Caco-2 (cell line): ENCODE results near the gene GRK5. TPM values are rescaled to one million over a fixed set of nuclear protein-coding genes. Genes with fewer than 3 reads are reported as not detected.

Source experiments
- BruUV-seq: library from RNA; stranded (reverse); fragments of 400-500 nt; replicated peaks from 2 replicates; lab custom pipeline; 2021; lab: Mats Ljungman, UMichigan
- CTCF ChIA-PET: fragments of 300-600 bp; sonication (Branson Sonifier 250); formaldehyde crosslinking; loops from one replicate; lab custom pipeline; 2022; ENCODE audit warnings: antibody characterized with exemption; lab: Charles Lee
- POLR2A ChIA-PET: fragments of 300-600 bp; sonication (Branson Sonifier 250); formaldehyde crosslinking; loops from one replicate; lab custom pipeline; 2022; ENCODE audit warnings: antibody characterized with exemption; lab: Charles Lee
- DNase-seq, 2 experiments: peaks; one replicate each; pipeline versions ENCODE4 v3.0.0 to v3.0.0-alpha.2; 2020 to 2022
- H3K27me3 ChIP-seq: replicated peaks from 2 replicates; pipeline ENCODE4 v1.6.0; 2011; ENCODE audit warnings: low read length; ENCODE audit not compliant: control insufficient read depth, insufficient read depth
- H3K36me3 ChIP-seq: 2 replicates; pipeline ENCODE4 v1.5.1; 2011; ENCODE audit warnings: low read length; ENCODE audit not compliant: control insufficient read depth, insufficient read depth
- H3K4me1 ChIP-seq: fragments of 250-450 bp; sonication (Bioruptor Pico); 2 replicates; pipeline ENCODE4 v1.5.1; 2020; ENCODE audit warnings: mild to moderate bottlenecking
- H3K4me3 ChIP-seq: 2 replicates; pipeline ENCODE4 v1.5.1; 2011; ENCODE audit warnings: low read depth, mild to moderate bottlenecking, control low read depth, low read length
- H3K9me3 ChIP-seq: fragments of 250-450 bp; sonication (Bioruptor Pico); 2 replicates; pipeline ENCODE4 v1.5.1; 2020; ENCODE audit warnings: mild to moderate bottlenecking, moderate library complexity
- H3K27ac Mint-ChIP-seq: one replicate; pipeline ENCODE4 v1.8.0; 2022; ENCODE audit warnings: mixed read lengths; ENCODE audit not compliant: unreplicated experiment
- H3K27me3 Mint-ChIP-seq: one replicate; pipeline ENCODE4 v1.8.0; 2022; ENCODE audit warnings: mixed read lengths; ENCODE audit not compliant: insufficient read depth, unreplicated experiment
- H3K36me3 Mint-ChIP-seq: one replicate; pipeline ENCODE4 v1.8.0; 2022; ENCODE audit warnings: mild to moderate bottlenecking, mixed read lengths; ENCODE audit not compliant: insufficient read depth, unreplicated experiment
- H3K4me1 Mint-ChIP-seq: one replicate; pipeline ENCODE4 v1.8.0; 2022; ENCODE audit warnings: low read depth, mixed read lengths; ENCODE audit not compliant: unreplicated experiment
- H3K4me3 Mint-ChIP-seq: one replicate; pipeline ENCODE4 v1.8.0; 2022; ENCODE audit warnings: mild to moderate bottlenecking, moderate library complexity, mixed read lengths; ENCODE audit not compliant: unreplicated experiment
- H3K9me3 Mint-ChIP-seq: one replicate; pipeline ENCODE4 v1.8.0; 2022; ENCODE audit warnings: mixed read lengths; ENCODE audit not compliant: unreplicated experiment
- intact Hi-C: fragments of 100-400 bp; cut with micrococcal nuclease; formaldehyde crosslinking; loops from one replicate; pipeline ENCODE4 v1.10.0; 2022; ENCODE audit not compliant: unreplicated experiment
- total RNA-seq: library from RNA; stranded (reverse); gene quantifications from 2 replicates; pipeline ENCODE4 v1.2.3, GENCODE V29; 2022
- TF ChIP-seq, protein P1 (sequence below), 2 experiments: fragments of 200-600 bp in 1 of 2; IDR thresholded peaks; 1 replicate in 1 of 2; 2 replicates in 1 of 2; pipeline versions ENCODE4 v1.5.1 to v1.8.0; 2011 to 2022; ENCODE audit warnings: antibody characterized with exemption in 1 of 2, control low read depth in 1 of 2, inconsistent platforms in 1 of 2, low read depth in 1 of 2, low read length in 1 of 2, mild to moderate bottlenecking in 1 of 2, moderate library complexity in 1 of 2; ENCODE audit not compliant: insufficient read depth in 1 of 2, severe bottlenecking in 1 of 2, unreplicated experiment in 1 of 2

The GRK5 gene
- total RNA-seq, 1 experiment from 2014 or later, result 7.7 TPM

DNA sequence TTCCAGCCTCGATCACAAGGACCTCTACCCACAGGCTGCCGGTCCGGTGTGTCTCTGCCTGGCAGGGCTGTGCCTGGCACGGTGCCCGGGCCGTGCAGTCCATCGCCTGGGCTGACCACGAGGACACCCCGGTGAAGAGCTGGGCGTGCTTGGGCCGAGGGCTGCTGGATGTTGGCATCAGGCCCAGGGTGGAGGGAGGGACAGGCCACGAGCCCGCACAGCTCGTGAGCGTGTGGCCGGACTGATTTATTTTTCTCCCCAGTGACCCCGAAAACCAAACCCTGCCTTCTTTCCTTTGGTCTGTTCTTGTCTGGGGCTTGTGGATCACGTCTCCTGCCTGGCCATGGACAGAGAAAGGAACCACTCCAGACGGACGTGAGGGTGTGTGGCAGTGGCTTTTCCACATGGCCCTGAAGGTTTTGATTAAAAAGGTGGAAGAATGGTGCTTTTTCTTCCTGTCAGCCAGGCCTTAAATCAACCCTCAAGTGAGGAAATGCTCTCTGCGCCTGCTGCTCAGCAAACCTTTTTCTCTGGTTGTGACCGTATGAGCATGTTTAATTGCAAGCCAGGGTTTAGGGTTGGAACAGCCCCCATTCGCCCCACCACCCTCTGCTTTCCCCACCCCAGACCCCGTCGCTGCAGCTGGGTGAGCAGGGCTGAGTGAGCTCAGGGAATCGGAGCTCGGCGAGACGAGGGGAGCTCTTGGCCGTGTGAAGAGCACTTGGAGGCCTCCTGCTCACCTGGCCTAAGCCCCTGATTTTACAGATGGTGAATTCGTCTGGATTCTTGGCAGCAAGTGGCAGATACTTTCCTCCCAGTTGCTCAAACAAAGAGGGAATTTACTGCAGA lies 205.1 kb downstream of the GRK5 start:
- Mint-ChIP-seq H3K27me3 (no peaks in the 10 kb centered on the region), H3K4me3 (peak overlapping the region; percentile 56), H3K36me3 (peaks cover 9% of the 10 kb centered on the region), H3K4me1 (peaks cover 14% of the 10 kb centered on the region), H3K9me3 (no peaks in the 10 kb centered on the region), H3K27ac (peak overlapping the region; percentile 95)
- TF ChIP-seq, protein P1, sequence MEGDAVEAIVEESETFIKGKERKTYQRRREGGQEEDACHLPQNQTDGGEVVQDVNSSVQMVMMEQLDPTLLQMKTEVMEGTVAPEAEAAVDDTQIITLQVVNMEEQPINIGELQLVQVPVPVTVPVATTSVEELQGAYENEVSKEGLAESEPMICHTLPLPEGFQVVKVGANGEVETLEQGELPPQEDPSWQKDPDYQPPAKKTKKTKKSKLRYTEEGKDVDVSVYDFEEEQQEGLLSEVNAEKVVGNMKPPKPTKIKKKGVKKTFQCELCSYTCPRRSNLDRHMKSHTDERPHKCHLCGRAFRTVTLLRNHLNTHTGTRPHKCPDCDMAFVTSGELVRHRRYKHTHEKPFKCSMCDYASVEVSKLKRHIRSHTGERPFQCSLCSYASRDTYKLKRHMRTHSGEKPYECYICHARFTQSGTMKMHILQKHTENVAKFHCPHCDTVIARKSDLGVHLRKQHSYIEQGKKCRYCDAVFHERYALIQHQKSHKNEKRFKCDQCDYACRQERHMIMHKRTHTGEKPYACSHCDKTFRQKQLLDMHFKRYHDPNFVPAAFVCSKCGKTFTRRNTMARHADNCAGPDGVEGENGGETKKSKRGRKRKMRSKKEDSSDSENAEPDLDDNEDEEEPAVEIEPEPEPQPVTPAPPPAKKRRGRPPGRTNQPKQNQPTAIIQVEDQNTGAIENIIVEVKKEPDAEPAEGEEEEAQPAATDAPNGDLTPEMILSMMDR (IDR thresholded peaks at IDR 0.05; ENCODE audit: insufficient read depth in 1 of 2, low read depth in 1 of 2, low read length in 1 of 2, severe bottlenecking in 1 of 2, unreplicated experiment in 1 of 2), result no peak
- H3K27me3 ChIP-seq, result no peaks in the 10 kb centered on the region
- H3K4me1 ChIP-seq, result peaks cover 28% of the 10 kb centered on the region
- POLR2A ChIA-PET, result no interaction called here
- H3K4me3 ChIP-seq, result no peak overlapping the region
- H3K9me3 ChIP-seq, result no peaks in the 10 kb centered on the region
- H3K36me3 ChIP-seq, result no peaks in the 10 kb centered on the region
- CTCF ChIA-PET, result interaction anchor here (3.3 kb wide), 1 partner anchor 213 kb away, joined by 14 read pairs; no protein-coding TSS in a partner anchor
- intact Hi-C loops, result loop anchor here (1.0 to 10.0 kb wide), 2 partner anchors 98 to 213 kb away; no protein-coding TSS in a partner anchor
- no peak for DNase-seq
- no TSS peak for BruUV-seq

DNA sequence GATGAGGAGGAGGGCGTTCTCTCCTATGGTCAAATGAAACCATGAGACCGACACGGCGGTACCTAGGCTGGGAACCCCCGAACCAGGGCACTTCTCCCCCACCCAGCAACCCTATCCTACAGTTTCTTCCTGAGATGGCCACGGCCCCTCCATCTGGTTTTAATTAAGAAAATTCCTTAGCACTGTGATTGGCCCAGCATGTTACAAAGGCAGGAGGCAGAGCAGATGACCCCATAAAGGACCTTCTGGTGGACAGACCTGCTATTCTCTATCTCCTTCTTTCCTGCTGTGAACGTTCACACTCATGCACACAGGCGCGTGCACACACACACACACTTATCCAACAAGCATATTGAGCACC lies 205.7 kb downstream of the GRK5 start:
- ChIA-PET CTCF (interaction anchor here (1.2 to 3.3 kb wide), 2 partner anchors 206 to 214 kb away, joined by 9 to 14 read pairs; partner anchors contain the start of gene GRK5), POLR2A (no interaction called here)
- intact Hi-C loops, result loop anchor here (1.0 to 10.0 kb wide), 2 partner anchors 98 to 214 kb away; no protein-coding TSS in a partner anchor
- H3K36me3 ChIP-seq, result no peaks in the 10 kb centered on the region
- H3K27me3 ChIP-seq, result no peaks in the 10 kb centered on the region
- peaks cover 14% of the 10 kb centered on the region for H3K4me1 Mint-ChIP-seq
- H3K9me3 Mint-ChIP-seq, result no peaks in the 10 kb centered on the region
- TF ChIP-seq, protein P1 (IDR thresholded peaks at IDR 0.05; ENCODE audit: insufficient read depth in 1 of 2, low read depth in 1 of 2, low read length in 1 of 2, severe bottlenecking in 1 of 2, unreplicated experiment in 1 of 2), result no peak
- H3K4me3 Mint-ChIP-seq, result peak overlapping the region; percentile 56
- H3K9me3 ChIP-seq, result no peaks in the 10 kb centered on the region
- H3K27ac Mint-ChIP-seq, result peak overlapping the region; percentile 95
- DNase-seq, result no peak
- no peaks in the 10 kb centered on the region for H3K27me3 Mint-ChIP-seq
- peaks cover 9% of the 10 kb centered on the region for H3K36me3 Mint-ChIP-seq
- H3K4me3 ChIP-seq, result no peak overlapping the region
- BruUV-seq, result no TSS peak
- peaks cover 28% of the 10 kb centered on the region for H3K4me1 ChIP-seq

DNA sequence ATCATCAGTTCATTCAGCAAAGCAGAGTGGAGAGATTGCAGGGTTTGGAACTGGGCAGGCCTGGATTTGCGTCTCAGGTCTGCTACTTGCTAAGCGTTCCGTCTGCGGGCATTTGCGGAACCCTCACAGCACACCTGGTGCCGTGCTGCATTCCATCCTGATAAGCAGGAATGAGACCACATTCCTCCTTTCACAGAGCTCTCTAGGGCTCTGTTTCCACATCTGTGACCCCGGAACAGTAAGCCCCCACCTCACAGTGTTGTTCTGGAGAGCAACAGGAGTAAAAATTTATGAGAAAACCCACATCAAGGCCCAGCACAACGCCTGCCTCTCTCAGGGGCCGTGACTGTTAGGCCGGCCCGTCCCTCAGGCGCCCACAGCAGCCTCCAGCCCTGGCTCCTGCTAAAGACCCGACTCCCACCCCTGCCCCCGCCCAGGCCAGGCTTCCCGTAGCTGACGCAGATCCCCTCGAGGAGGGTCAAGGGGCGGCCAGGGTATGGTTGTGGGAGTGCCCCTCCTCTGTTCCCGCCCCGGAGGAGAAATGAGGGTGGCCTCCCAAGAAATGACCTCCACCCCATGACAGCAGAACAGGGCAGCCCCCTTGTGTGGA lies 206.2 kb downstream of the GRK5 start:
- no peaks in the 10 kb centered on the region for H3K27me3 ChIP-seq
- Mint-ChIP-seq H3K27me3 (no peaks in the 10 kb centered on the region), H3K4me1 (peaks cover 14% of the 10 kb centered on the region), H3K9me3 (no peaks in the 10 kb centered on the region), H3K27ac (peak overlapping the region; percentile 95), H3K4me3 (peak overlapping the region; percentile 56), H3K36me3 (peaks cover 9% of the 10 kb centered on the region)
- H3K4me1 ChIP-seq, result peaks cover 28% of the 10 kb centered on the region
- ChIA-PET CTCF (interaction anchor here (0.6 to 3.3 kb wide), 6 partner anchors 30 to 309 kb away, joined by 3 to 14 read pairs (median 3); partner anchors contain the start of genes DENND10 and GRK5), POLR2A (no interaction called here)
- TF ChIP-seq, protein P1 (IDR thresholded peaks at IDR 0.05; ENCODE audit: insufficient read depth in 1 of 2, low read depth in 1 of 2, low read length in 1 of 2, severe bottlenecking in 1 of 2, unreplicated experiment in 1 of 2), result no peak
- H3K9me3 ChIP-seq, result no peaks in the 10 kb centered on the region
- H3K4me3 ChIP-seq, result no peak overlapping the region
- H3K36me3 ChIP-seq, result no peaks in the 10 kb centered on the region
- intact Hi-C loops, result loop anchor here (1.0 to 10.0 kb wide), 3 partner anchors 99 to 214 kb away; no protein-coding TSS in a partner anchor
- DNase-seq, result peak; percentile 82 to 88
- no TSS peak for BruUV-seq
